ENCODE measurements around the gene ZNF574. TPM values are rescaled to one million over a fixed set of nuclear protein-coding genes. Genes with fewer than 3 reads are reported as not detected.

Gene ZNF574
- total RNA-seq, 1 experiment from 2014 or later: 22.4 TPM

DNA sequence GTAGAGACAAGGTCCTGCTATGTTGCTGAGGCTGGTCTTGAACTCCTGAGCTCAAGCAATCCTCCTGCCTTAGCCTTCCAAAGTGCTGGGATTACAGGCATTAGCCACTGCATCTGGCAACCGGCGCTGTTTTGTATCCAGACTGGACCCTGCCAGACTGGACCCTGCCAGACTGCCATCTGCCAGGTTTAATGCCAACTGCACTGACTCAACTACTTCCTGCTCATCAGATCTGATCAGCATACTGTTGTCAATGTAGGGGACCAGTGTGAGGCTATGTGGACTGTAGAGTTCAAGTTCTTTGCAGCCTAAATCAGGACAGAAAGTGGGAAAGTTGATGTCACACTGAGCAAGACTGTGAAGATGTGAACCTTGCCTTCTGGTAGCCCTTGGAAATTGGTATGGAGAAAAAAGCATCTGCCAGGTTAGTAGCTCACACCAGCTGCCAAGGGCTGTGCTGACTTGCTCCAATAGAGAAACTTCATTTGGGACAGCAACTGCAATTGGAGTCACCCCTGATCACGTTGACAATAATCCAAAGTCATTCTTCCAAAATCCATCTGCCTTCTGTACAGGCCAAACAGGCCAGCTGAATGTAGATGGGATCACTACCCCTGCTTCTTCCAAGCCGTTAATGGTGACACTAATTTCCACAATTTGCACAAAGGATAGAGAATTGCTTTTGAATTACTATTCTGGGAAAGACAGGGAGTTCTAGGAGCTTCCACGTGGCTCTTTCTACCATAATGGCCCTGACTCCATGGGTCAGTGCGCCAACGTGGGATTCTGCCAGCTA, 45.1 kb upstream of the ZNF574 start:
- Mint-ChIP-seq H3K27me3 (ENCODE audit: insufficient read depth, unreplicated experiment) (peaks cover 7% of the 10 kb centered on the region), H3K36me3 (ENCODE audit: insufficient read depth, unreplicated experiment) (no peaks in the 10 kb centered on the region), H3K27ac (ENCODE audit: unreplicated experiment) (no peak overlapping the region), H3K4me3 (ENCODE audit: unreplicated experiment) (no peak overlapping the region), H3K4me1 (ENCODE audit: low read depth, unreplicated experiment) (no peaks in the 10 kb centered on the region), H3K9me3 (ENCODE audit: unreplicated experiment) (no peaks in the 10 kb centered on the region)
- ChIA-PET POLR2A (no interaction called here), CTCF (interaction anchor here (0.5 to 0.7 kb wide), 2 partner anchors 192 to 301 kb away, joined by 3 read pairs; no protein-coding TSS in a partner anchor)
- no peaks in the 10 kb centered on the region for H3K9me3 ChIP-seq
- no TSS peak for BruUV-seq (replicated peaks)
- no peaks in the 10 kb centered on the region for H3K36me3 ChIP-seq (ENCODE audit: control insufficient read depth, insufficient read depth, low read length)
- H3K4me3 ChIP-seq (ENCODE audit: low read depth, low read length): no peak overlapping the region
- TF ChIP-seq, protein P1, sequence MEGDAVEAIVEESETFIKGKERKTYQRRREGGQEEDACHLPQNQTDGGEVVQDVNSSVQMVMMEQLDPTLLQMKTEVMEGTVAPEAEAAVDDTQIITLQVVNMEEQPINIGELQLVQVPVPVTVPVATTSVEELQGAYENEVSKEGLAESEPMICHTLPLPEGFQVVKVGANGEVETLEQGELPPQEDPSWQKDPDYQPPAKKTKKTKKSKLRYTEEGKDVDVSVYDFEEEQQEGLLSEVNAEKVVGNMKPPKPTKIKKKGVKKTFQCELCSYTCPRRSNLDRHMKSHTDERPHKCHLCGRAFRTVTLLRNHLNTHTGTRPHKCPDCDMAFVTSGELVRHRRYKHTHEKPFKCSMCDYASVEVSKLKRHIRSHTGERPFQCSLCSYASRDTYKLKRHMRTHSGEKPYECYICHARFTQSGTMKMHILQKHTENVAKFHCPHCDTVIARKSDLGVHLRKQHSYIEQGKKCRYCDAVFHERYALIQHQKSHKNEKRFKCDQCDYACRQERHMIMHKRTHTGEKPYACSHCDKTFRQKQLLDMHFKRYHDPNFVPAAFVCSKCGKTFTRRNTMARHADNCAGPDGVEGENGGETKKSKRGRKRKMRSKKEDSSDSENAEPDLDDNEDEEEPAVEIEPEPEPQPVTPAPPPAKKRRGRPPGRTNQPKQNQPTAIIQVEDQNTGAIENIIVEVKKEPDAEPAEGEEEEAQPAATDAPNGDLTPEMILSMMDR (IDR thresholded peaks at IDR 0.05; ENCODE audit: insufficient read depth in 1 of 2, low read depth in 1 of 2, low read length in 1 of 2, severe bottlenecking in 1 of 2, unreplicated experiment in 1 of 2): no peak
- no peaks in the 10 kb centered on the region for H3K4me1 ChIP-seq
- intact Hi-C loops (cut with micrococcal nuclease; ENCODE audit: unreplicated experiment): no loop called here
- DNase-seq: no peak
- peaks cover 2% of the 10 kb centered on the region; the same call in 1 of the 2 replicates for H3K27me3 ChIP-seq (replicated peaks; ENCODE audit: control insufficient read depth, insufficient read depth, low read length)

DNA sequence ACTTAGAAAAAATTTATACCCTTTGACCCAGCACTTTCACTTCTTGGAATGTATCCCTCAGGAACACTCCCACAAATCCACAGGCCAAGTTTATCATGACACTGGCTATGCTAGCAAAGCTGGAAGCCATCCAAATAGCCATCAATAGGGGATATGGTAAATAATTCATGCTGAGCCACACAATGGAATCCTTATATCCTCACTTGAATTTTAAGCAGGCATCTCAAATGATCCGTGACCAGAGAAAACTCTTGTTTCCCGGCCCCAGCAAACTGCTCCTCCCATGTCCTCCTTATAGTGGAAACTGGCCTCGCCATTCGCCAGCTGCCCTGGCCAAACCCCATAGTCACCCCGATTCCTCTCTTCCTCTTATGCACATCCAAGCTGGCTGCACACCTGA, 43.5 kb upstream of the ZNF574 start:
- Histone ChIP-seq H3K4me3 (ENCODE audit: low read depth, low read length) (no peak overlapping the region), H3K36me3 (ENCODE audit: control insufficient read depth, insufficient read depth, low read length) (no peaks in the 10 kb centered on the region), H3K27me3 (replicated peaks; ENCODE audit: control insufficient read depth, insufficient read depth, low read length) (peaks cover 2% of the 10 kb centered on the region; the same call in 1 of the 2 replicates), H3K4me1 (no peaks in the 10 kb centered on the region), H3K9me3 (no peaks in the 10 kb centered on the region)
- DNase-seq: no peak
- BruUV-seq (replicated peaks): no TSS peak
- Mint-ChIP-seq H3K27ac (ENCODE audit: unreplicated experiment) (no peak overlapping the region), H3K4me3 (ENCODE audit: unreplicated experiment) (no peak overlapping the region), H3K36me3 (ENCODE audit: insufficient read depth, unreplicated experiment) (no peaks in the 10 kb centered on the region), H3K9me3 (ENCODE audit: unreplicated experiment) (no peaks in the 10 kb centered on the region), H3K27me3 (ENCODE audit: insufficient read depth, unreplicated experiment) (peaks cover 4% of the 10 kb centered on the region), H3K4me1 (ENCODE audit: low read depth, unreplicated experiment) (no peaks in the 10 kb centered on the region)
- ChIA-PET CTCF (no interaction called here), POLR2A (no interaction called here)
- TF ChIP-seq, protein P1 (IDR thresholded peaks at IDR 0.05; ENCODE audit: insufficient read depth in 1 of 2, low read depth in 1 of 2, low read length in 1 of 2, severe bottlenecking in 1 of 2, unreplicated experiment in 1 of 2): no peak
- intact Hi-C loops (cut with micrococcal nuclease; ENCODE audit: unreplicated experiment): no loop called here

DNA sequence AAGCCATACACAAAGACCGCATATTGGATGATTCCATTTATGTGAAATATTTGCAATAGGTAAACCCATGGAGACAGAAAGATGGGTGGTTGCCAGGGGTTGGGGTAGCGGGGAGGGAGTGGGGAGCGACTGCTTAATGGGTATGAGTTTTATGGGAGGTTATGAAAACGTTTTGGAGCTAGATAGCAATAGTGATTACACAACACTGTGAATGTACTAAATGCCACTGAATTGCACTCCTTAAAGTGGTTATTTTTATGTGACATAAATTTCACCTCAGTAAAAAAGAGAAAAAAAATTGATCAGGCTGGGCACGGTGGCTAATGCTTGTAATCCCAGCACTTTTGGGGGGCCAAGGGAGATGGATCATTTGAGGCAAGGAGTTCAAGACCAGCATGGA, 42.6 kb upstream of the ZNF574 start:
- Histone ChIP-seq H3K9me3 (no peaks in the 10 kb centered on the region), H3K4me3 (ENCODE audit: low read depth, low read length) (no peak overlapping the region), H3K36me3 (ENCODE audit: control insufficient read depth, insufficient read depth, low read length) (no peaks in the 10 kb centered on the region), H3K4me1 (no peaks in the 10 kb centered on the region), H3K27me3 (replicated peaks; ENCODE audit: control insufficient read depth, insufficient read depth, low read length) (peaks cover 2% of the 10 kb centered on the region; the same call in 1 of the 2 replicates)
- no peak overlapping the region for H3K4me3 Mint-ChIP-seq (ENCODE audit: unreplicated experiment)
- BruUV-seq (replicated peaks): no TSS peak
- H3K27ac Mint-ChIP-seq (ENCODE audit: unreplicated experiment): no peak overlapping the region
- no peaks in the 10 kb centered on the region for H3K36me3 Mint-ChIP-seq (ENCODE audit: insufficient read depth, unreplicated experiment)
- DNase-seq: no peak
- intact Hi-C loops (cut with micrococcal nuclease; ENCODE audit: unreplicated experiment): no loop called here
- no peaks in the 10 kb centered on the region for H3K4me1 Mint-ChIP-seq (ENCODE audit: low read depth, unreplicated experiment)
- H3K27me3 Mint-ChIP-seq (ENCODE audit: insufficient read depth, unreplicated experiment): peaks cover 4% of the 10 kb centered on the region
- ChIA-PET CTCF (interaction anchor here (1.1 kb wide), 1 partner anchor 178 kb away, joined by 3 read pairs; no protein-coding TSS in a partner anchor), POLR2A (no interaction called here)
- no peaks in the 10 kb centered on the region for H3K9me3 Mint-ChIP-seq (ENCODE audit: unreplicated experiment)
- TF ChIP-seq, protein P1 (IDR thresholded peaks at IDR 0.05; ENCODE audit: insufficient read depth in 1 of 2, low read depth in 1 of 2, low read length in 1 of 2, severe bottlenecking in 1 of 2, unreplicated experiment in 1 of 2): no peak

All from Caco-2 (cell line).